Activated CD4-positive, alpha-beta T cell treated with anti-CD3 and anti-CD28 coated beads, Interleukin-2, amount 50 U/mL, for 48 hours (primary cell): ENCODE results near the gene N4BP3.
A peak's percentile ranks its signal among the peaks of the same experiment; 100 is the strongest.
"Not testable (repeated sequence)": the region's sequence is repeated elsewhere in the genome, so short reads cannot be mapped to it uniquely, and the experiment has no call there.

Experiments used
- DNase-seq, 2 experiments: peaks; one replicate each; pipeline ENCODE4 v3.0.0-alpha.2; 2020

N4BP3 gene, protein sequence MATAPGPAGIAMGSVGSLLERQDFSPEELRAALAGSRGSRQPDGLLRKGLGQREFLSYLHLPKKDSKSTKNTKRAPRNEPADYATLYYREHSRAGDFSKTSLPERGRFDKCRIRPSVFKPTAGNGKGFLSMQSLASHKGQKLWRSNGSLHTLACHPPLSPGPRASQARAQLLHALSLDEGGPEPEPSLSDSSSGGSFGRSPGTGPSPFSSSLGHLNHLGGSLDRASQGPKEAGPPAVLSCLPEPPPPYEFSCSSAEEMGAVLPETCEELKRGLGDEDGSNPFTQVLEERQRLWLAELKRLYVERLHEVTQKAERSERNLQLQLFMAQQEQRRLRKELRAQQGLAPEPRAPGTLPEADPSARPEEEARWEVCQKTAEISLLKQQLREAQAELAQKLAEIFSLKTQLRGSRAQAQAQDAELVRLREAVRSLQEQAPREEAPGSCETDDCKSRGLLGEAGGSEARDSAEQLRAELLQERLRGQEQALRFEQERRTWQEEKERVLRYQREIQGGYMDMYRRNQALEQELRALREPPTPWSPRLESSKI

DNA sequence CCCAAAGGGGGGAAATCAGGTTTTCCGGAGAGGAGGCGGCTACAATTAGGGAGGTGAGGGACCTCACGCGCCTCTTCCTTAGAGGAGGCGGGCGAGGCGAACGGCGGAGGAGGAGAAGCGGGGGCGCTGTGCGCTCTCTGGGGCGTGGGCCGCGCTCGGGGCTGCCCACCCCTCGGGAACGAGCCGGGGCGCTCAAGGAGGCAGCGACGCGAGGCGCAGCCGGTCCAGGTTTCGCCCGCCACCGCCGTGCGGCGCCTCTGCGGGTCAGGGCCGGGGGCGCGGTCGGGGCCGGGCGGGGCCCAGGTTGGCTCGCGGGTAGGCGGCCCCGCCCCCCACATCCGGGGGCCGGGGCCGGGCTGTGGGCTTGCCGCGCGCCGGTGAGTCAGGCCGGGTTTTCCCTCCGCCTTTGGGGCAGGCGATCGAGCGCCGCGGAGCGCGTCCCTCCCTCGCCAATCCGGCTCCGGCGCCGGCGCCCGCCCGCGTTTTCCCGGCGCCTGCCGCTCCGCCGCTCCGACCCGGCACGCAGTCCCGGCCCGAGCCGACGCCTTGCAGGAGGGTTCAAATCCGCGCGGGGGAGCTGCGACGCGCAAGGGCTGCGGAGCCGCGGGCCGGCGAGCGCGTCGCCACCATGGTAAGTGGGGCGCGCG lies at the start of gene N4BP3:
N4BP3 (plus strand) TSS at position 392 of the 647 bp plus-strand sequence. CDS start 6,052 bp downstream, outside the sequence.
- peak; percentile 86 to 87 for DNase-seq

DNA sequence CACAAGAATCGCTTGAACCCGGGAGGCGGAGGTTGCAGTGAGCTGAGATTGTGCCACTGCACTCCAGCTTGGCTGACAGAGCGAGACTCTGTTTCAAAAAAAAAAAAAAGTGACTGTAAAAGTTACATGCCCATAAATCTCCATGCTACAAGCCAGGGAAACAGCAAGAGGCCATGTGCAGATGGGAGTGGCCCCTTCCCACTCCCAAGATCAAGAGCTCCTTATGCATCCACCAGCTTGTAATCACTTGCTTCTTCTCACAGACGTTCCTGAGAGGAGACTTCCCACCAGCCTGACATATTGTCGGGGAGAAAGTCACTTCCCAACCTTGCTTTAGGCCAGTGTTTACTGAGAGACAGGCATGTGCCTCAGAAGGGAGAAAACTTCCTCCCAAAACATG lies 45.6 kb upstream of the N4BP3 start:
- no peak for DNase-seq

DNA sequence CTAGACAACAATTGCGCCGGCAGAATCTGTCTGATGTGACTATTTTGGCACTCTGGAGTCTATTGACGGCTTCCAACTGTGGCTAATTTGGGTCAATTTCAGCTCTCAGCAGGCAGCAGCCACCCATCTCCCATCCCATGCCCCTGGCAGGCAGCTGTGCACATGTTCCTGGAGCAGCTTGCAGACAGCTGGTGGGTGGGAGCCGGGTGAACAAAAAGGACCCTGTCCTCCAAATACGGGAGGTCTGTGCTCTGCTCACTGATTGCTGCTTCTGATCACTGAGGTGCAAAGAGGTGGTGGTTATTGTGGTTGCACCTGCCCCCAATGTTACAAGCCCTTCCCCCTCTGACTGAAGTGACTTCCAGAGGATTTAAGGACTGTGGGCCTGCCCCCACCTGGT lies 45.0 kb upstream of the N4BP3 start:
- no peak for DNase-seq

DNA sequence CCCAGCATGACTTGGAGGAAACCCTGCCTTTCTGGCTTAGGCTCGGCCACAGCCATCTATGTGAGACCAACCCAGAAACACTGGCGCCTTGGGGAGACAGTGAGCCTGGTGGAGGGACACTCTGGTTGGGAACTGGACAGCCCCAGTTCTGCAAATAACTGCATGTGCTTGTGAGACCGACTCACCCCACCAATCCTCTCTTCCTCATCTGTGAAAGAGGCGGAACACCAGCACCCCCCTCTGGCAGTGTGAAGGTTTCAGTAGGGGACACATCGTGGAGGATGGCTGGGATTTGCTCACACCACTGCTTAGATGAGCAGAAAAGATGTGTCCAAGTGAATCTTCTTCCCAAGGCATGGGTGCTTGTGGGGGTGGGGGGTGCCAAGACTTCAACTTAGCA lies 43.4 kb upstream of the N4BP3 start:
- peak; percentile 45 to 56 for DNase-seq

DNA sequence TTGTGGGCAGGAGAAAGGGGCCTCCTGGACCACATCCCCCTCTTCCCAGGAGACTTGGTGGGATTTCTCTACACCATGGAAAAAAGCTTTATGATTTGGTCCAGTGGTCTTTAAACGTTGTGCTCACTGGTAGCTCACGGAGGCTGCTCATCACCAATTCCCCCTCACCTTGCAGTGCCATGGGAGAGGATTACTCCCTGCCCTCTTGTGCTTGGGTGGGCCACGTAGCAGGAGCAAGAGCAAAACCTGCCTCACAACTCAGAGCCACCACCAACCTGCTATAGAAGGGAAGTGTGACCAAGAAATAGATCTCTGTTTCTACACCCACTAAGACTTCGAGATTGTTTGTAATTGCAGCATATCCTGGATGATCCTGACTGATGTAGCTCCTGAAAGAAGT lies 42.2 kb upstream of the N4BP3 start:
- no peak for DNase-seq

DNA sequence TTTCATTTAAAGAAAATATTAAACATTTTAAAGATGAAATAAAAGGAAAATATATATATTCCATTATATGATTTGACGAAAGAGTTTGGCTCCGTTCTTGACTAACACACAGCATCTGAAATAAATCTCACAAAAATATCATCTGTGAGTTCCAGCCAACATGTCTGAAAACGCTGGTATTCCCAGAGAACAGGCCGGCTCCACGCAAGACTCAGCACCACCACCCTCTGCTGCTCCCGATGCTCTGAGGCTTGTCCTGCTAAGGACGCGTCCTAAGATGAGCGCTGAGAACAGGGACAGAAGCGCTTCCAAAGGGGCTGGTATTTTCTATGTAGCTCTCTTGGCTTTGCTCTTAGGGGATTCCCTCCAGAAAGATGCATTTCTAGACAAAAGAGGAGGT lies 40.6 kb upstream of the N4BP3 start:
- DNase-seq = no peak

DNA sequence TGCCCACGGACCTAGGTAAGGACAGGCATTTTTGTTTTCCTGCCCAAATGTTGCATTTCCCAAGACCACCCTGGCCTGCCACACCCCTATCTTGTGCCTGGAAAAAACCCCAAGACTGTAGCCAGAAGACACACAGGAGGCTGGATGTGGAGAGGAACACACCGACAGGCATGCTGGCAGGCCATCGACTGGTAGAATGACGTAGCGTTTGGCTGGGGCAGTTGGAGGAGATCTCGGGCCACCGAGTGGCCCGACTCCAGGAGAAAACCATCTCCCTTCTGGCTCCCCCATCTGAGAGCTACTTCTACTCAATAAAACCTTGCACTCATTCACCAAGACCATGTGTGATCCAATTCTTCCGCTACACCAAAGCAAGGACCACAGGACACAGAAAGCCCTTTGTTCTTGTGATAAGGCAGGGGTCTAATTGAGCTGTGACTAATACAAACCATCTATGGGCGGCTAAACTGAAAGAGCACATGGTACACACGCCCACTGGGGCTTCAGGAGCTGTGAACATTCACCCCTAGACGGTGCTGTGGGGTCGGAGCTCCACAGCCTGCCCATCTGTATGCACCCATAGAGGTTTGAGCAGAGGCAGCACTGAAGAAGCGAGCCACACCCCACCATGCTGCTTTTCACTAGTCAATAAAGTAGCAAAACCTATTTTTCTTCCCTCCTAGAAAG lies 38.9 kb upstream of the N4BP3 start:
- no peak for DNase-seq

DNA sequence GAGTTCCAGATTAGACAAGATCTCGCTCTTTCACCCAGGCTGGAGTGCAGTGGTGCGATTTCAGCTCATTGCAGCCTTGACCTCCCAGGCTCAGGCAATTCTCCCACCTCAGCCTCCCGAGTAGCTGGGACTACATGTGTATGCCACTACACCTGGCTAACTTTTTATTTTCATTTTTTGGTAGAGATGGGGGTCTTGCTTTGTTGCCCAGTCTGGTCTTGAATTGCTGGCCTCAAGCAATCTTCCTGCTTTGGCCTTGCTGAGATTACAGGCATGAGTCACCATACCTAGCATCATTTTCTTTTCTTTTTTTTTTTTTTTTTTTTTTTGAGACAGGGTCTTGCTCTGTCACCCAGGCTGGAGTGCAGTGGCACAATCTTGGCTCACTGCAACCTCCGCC lies 36.4 kb upstream of the N4BP3 start:
- not testable (repeated sequence) for DNase-seq

DNA sequence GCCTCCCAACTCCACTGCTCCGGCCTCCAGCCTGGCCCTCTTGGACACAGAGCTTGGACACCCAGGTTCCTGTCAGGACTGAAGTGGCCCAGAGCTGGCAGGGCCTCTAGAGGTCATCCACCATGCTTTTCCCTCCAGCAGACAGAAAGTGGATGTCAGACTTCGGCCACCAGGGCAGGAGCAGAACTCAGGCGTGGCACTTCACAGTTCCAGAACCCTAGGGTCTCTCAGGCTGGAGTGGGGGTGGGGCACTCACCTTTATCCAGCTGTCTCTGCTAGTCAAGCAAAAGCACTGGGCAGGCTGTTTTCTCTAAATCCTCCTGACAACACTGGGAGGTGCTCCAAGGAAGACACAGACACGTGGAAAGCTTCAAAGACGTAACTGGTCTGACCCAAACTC lies 35.6 kb upstream of the N4BP3 start:
- DNase-seq = no peak

DNA sequence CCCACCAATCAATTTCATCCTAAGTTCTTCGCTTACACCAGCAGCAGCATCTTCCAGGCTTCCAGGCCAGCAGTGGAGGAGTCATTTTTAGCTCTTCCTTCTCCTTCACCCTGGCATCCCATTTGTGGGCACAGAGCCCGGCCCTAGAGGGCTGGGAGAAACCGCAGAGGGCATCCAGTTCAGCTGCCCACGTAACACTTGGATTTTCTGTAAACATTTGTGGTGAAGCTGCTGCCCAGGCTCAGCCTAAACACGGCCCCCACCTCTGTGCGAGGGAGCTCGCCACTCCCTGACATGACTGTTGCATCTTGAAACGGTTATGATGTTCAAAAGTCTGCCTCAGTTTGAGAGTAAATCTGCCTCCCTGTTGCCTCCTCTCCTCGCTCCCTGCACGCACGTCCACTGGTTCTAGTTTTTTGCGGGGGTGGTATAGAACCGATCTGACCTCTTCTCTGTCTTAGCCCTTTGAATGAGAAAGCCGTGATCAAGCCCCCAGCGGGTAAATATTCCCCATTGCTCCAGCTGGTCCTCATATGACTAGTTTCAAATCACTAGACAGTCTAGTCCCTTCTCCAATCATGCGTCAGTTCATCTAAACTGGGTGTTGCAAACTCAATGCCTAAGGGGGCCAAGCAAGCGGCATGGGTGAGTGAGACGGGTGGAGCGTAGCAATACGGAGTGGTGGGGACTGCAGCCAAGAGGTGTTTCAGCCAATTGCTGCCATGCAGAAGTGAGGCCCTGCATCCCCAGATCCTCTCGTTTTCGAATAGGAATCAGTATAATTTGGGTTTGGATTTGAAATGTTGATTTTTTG lies 34.9 kb upstream of the N4BP3 start:
- no peak for DNase-seq

DNA sequence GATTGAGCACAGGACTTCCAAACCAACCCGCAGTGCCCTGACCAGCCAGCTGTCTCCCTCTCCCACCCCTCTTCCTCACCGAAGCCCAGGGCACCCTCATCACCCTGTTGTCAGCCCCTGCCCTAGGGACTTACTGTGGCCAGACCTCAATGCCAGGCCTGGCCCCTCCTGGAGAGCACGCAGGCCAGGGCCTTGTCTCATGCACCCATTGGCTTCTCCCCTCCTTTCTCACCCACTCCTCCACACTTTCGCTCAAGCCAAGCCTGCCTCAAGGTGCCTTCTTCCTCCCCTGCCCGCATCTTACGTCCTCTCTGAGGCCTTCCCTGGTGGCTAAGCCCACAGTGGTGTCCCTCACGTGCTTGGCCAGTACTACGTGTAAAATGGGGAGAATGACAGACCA lies 33.3 kb upstream of the N4BP3 start:
- DNase-seq = no peak

DNA sequence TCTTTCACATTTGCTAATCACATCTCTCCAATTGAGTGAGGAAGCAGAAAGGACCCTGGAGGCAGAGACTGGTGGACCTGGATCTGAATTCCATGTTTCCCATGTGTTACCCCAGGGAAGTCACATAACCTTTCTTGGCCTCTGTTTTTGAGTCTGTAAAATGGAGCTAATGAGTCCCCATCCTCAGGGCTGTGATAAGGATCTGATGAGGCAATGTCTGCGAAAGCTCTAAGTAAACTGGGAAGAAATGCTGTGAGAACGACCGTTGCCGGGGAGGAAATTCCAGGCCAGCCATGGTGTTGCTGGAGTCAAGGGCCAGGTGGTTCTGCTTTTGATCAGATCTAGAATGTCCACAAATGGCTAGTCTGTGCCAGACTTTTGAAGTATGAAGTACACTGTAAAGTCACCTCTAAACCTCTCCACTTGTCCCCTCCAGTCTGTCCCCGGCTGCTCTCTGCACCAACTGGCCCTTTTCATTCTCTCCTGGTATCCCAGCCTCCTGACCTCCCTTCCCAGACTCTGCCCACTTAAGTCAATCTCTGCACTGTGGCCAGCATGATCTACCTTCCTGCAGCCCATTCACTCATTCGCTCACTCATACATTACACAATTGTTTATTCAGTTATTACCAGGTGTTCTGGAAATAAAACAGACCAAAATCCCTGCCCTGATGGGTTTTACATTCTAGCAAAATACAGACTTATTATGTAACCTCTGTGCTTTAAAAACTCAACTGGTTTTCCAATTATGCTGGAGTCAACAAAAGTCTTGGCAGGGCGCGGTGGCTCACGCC lies 32.5 kb upstream of the N4BP3 start:
- DNase-seq = no peak

DNA sequence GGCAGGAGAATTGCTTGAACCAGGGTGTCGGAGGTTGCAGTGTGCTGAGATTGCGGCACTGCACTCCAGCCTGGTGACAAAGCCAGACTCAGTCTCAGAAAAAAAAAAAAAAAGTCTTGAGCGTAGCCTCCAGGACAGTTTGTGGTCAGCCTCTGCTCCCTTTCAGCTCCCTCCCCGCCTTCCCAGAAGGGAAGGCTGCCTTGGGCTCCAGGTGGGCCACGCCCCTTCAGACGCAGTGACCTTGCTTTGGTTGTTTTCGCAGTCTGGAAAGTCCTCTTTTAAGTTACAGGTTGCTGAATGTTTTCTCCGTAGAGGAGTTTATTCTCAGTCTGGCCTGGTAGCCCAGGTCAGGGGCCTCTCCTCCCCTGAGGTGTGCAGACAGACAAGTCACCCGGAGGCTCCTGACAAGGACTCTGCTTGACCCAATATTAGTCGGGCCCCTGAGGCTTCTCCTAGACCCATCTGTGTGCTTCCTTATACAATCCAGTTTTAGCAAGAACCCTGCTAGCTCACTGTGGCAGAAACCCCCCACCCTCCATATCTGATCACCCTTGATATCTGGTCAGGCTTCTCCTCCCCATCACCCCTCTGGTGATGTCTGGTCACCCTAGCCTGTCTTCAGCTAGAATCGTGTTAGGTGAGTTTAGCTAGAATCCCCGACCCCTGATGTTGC lies 31.6 kb upstream of the N4BP3 start:
- no peak for DNase-seq

DNA sequence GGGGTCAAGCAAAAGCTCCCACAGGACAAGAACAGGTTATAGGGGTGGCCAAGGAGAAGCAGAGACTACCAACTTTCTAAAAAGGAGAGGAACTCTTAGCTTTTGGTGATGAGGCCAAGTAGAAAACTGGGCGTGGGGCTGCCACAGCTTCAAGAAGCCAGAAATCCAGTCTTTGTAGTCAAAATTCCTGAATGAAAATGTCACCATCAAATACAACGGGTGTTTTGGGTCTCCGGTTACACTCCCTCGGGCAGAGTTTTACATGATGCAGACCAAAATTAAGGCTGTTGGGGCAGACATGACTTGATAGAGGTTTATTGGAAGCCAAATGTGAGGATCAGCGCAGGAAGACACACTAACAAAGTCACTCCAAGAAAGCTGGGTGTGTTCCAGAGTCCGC lies 29.4 kb upstream of the N4BP3 start:
- DNase-seq = no peak

DNA sequence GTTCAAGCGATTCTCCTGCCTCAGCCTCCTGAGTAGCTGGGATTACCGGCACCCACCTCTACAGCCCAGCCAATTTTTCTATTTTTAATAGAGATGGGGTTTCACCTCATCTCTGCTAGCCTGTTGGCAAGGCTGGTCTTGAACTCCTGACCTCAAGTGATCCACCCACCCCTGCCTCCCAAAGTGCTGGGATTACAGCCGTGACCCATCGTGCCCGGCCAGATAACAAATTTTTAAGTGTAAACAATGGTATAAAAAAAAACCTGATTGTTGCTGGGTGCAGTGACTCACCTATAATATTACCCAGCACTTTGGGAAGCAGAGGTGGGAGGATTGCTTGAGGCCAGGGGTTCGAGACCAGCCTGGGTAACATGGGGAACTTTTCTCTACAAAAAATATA lies 28.0 kb upstream of the N4BP3 start:
- no peak for DNase-seq

DNA sequence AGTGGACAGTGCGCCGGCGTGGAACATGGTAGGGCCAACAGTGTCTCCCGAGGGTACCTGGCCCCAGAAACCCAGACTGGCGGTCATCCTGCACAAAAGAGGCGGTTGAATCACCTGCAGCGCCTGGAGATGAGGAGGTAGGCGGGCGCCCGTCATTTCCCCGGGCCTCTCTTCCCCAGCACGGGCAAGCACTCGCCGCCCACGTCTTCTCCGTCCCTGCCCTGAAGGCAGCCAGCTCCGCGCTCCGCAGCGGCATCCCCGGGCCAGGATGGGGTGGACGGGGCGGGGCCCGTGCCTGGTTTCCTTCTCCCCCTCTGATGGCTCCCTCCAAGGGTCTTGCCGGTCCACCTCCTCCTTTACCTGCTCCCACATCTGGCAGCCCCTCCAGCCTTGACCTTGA lies 27.1 kb upstream of the N4BP3 start:
- no peak for DNase-seq

DNA sequence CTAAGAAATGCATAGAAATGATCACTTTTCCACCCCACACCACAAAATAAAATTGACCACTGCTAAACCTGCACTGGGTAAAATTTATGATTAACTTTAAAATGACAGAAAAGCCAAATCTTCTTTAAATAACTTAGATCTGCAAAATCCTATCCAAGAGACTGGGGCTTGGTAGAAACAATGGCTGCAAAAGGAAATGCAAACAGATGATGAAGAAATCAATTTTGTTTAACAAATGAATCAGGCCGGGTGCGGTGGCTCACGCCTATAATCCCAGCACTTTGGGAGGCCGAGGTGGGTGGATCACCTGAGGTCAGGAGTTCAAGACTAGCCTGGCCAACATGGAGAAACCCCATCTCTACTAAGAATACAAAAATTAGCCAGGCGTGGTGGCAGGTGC lies 26.1 kb upstream of the N4BP3 start:
- DNase-seq = not testable (repeated sequence)

DNA sequence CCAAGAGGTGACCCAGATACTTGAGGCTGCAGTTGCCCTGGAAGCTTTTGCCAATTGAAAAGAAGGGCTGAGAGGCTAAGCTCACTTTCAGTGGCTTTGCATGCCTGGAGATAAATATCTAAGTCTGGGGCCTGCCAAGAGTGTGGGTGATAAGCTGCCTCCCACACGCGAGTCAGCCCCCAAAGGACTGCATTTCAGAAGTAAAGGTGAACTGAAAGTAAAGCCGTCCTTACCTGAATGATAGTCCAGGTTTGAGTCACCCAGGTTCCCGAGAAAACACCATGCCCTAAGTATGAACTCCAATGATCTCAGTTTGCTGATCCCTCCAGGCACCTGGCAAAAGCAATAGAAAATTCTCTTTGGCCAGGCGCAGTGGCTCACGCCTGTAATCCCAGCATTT lies 22.5 kb upstream of the N4BP3 start:
- no peak for DNase-seq

DNA sequence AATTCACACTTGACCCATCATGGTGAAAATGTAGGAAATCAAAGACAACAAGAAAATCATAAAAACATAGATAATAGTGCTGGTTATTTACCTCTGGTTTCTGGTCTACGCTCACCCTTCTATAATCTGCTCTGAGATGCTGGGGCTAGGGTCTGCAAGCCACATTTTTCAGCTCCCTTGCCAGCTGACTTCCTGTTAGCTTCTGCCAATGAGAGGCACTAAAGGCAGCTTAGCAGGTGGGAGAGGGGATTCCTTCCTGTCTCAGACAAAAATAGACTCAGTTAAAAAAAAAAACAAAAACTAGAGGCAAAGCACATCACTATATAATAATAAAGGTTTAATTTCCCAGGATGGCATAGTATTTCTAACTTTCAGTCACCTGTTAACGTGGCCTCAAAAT lies 20.2 kb upstream of the N4BP3 start:
- DNase-seq = no peak

DNA sequence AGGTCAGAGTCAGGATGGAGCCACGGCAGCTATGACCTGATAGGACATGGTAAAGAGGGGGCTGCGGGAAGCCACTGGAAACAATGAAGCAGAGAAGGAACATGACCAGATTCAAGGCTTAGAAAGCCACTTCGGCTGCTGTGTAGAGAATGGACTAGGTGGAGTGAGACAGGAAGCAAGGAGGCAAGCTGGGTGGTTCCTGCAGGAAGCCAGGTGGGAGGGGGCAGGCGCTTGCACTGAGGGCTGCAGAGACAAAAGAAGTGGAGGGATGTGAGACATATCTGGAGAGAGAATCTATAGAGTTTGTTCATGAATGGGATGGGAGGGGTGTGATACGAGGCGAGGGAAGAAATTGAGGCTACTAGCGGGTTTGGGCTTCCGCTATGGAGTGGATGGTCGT lies 19.0 kb upstream of the N4BP3 start:
- no peak for DNase-seq

DNA sequence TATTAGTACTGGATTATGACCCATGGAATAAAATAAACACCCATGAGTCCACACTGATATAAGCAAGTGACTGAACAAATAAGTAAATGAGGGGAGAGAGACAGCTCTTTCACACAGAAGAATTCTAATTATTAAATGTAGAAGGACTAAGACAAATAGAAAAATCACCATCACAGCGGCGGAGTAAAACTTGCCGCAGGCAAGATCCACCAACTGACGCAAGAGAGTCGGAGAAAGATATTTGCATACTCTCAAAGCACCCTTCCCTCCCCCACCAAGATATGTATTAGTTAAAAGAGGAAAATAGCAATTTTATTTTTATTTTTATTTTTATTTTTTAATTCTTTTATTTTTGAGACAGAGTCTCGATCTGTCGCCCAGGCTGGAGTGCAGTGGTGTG lies 14.6 kb upstream of the N4BP3 start:
- no peak for DNase-seq
